BE2C (cell line): Measurements from ENCODE around the gene RAB8B.

Source experiments
- DNase-seq: peaks from one replicate; pipeline ENCODE4 v3.0.0-alpha.2; 2020
- H3K27me3 ChIP-seq: fragments of 250-450 bp; sonication (Bioruptor Pico); 2 replicates; pipeline ENCODE4 v1.5.1; 2020; ENCODE audit warnings: mild to moderate bottlenecking
- H3K36me3 ChIP-seq: fragments of 250-450 bp; sonication (Bioruptor Pico); 2 replicates; pipeline ENCODE4 v1.5.1; 2020; ENCODE audit warnings: mild to moderate bottlenecking
- H3K4me1 ChIP-seq: fragments of 250-450 bp; sonication (Bioruptor Pico); 2 replicates; pipeline ENCODE4 v1.5.1; 2020
- H3K4me3 ChIP-seq: 2 replicates; pipeline ENCODE4 v1.5.1; 2011; ENCODE audit warnings: low read depth, low read length
- H3K9me3 ChIP-seq: fragments of 250-450 bp; sonication (Bioruptor Pico); 2 replicates; pipeline ENCODE4 v1.5.1; 2020
- TF ChIP-seq, protein P1 (sequence below): IDR thresholded peaks from 2 replicates; pipeline ENCODE4 v1.5.1; 2012; ENCODE audit warnings: mild to moderate bottlenecking, low read depth, low read length

The RAB8B gene

DNA sequence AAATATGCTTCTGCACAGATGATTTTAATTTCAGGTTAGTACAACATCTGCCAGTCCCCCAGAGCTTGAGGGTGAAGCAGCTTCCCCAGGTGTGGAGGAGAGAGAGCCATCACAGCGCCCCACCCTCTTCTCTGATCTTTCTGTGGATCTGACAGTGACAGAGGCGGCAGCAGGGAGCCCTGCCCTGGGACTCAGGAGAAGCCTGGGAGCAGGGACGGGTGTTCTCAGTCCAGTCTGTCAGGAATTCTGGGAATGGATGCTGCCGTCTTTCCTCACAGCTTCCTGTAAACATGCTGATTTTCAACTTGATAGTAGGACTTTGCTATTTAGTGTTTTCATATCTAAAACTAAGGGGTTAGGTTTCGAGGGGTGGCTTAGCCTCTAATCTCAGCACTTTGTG, 11.4 kb upstream of the RAB8B start:
- no peak overlapping the region for H3K4me3 ChIP-seq
- no peaks in the 10 kb centered on the region for H3K36me3 ChIP-seq
- TF ChIP-seq, protein P1, sequence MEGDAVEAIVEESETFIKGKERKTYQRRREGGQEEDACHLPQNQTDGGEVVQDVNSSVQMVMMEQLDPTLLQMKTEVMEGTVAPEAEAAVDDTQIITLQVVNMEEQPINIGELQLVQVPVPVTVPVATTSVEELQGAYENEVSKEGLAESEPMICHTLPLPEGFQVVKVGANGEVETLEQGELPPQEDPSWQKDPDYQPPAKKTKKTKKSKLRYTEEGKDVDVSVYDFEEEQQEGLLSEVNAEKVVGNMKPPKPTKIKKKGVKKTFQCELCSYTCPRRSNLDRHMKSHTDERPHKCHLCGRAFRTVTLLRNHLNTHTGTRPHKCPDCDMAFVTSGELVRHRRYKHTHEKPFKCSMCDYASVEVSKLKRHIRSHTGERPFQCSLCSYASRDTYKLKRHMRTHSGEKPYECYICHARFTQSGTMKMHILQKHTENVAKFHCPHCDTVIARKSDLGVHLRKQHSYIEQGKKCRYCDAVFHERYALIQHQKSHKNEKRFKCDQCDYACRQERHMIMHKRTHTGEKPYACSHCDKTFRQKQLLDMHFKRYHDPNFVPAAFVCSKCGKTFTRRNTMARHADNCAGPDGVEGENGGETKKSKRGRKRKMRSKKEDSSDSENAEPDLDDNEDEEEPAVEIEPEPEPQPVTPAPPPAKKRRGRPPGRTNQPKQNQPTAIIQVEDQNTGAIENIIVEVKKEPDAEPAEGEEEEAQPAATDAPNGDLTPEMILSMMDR: no peak

DNA sequence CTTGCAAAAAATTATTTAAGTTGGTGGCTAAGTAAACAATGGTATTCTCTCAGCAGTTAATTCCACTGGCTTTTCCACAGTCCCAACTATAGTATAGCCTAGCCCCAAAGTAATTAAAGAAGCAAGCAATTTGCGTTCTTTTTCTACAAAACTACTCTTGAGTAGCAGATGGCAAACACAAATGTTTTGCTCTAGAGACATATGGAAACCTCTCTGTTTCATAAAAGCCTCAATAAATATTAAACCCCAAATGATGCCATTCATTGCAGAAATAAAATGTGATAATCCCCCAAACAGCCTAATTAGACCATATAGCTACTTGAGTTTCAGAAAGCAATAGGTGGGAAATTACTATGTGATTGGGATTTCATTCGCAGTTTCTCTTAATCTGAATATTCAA, 8.7 kb upstream of the RAB8B start:
- TF ChIP-seq, protein P1: no peak
- Histone ChIP-seq H3K4me1 (peaks cover 3% of the 10 kb centered on the region; the same call in 1 of the 2 replicates), H3K4me3 (no peak overlapping the region), H3K27me3 (no peaks in the 10 kb centered on the region), H3K9me3 (no peaks in the 10 kb centered on the region), H3K36me3 (no peaks in the 10 kb centered on the region)
- DNase-seq: no peak

More for the DNA sequence above, 11.4 kb upstream of the RAB8B start:
- Histone ChIP-seq H3K4me1 (no peaks in the 10 kb centered on the region), H3K9me3 (no peaks in the 10 kb centered on the region), H3K27me3 (no peaks in the 10 kb centered on the region)
- no peak for DNase-seq

DNA sequence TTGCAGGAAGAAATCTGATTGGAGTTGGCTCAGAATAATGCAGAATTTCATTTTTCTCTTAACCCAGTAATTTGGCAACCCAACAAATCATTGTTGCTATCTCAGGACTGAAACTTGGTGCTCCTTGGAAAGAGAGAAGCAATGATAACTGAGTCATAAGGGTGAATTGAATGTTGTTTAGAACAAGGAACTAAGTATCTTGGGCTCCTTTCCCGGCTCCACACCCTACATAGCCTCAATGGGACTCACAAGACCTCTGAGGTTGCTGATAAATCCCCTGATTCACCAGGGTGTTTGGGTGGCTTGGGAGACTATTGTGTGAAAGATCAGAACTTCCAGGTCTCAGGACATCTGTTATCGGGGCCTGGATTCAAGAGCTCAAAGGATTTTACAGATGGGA, 7.8 kb upstream of the RAB8B start:
- TF ChIP-seq, protein P1: no peak

DNA sequence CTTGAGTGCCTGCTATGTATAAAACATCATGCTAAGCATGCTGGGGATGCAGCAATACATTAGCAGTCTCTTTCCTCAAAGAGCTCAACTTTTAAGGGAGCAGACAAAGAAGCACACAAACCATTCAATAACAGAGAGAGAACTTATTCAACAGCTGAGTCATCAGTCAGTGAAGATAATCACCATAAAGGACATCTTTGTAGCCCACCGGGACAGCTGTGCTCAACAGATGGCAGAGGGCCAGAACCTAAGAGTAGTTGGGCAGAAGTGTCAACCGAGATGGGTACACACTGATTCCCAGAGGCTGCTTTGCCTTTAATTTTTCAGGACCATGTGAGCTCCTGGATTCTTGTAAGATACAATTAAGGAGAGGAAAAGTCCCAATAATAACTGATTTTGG, 4.2 kb upstream of the RAB8B start:
- Histone ChIP-seq H3K4me1 (peaks cover 10% of the 10 kb centered on the region), H3K4me3 (no peak overlapping the region), H3K36me3 (no peaks in the 10 kb centered on the region), H3K9me3 (no peaks in the 10 kb centered on the region), H3K27me3 (no peaks in the 10 kb centered on the region)
- no peak for DNase-seq
- TF ChIP-seq, protein P1: no peak

More for the DNA sequence above, 7.8 kb upstream of the RAB8B start:
- no peak for DNase-seq
- Histone ChIP-seq H3K4me3 (no peak overlapping the region), H3K9me3 (no peaks in the 10 kb centered on the region), H3K36me3 (no peaks in the 10 kb centered on the region), H3K27me3 (no peaks in the 10 kb centered on the region), H3K4me1 (peaks cover 3% of the 10 kb centered on the region; the same call in 1 of the 2 replicates)

DNA sequence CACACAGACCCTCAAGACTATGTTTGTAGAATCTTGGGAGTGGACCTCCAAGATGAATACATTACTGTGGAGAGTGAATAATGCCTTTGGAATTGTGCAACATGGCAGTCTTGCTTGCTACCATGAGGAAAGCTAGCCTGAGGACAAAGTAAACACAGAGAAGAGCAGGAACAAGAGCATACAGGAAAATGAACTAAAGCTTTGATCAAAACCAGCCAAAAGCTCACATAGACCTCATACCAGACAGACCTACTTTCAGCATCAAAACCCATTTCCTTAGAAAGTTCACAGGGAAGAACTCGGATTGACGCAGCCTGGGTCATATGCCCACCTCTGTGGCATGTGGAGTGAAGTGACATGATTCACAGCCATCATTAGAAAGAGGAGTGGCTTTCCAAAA, 3.3 kb upstream of the RAB8B start:
- Histone ChIP-seq H3K36me3 (no peaks in the 10 kb centered on the region), H3K9me3 (no peaks in the 10 kb centered on the region), H3K27me3 (no peaks in the 10 kb centered on the region), H3K4me3 (no peak overlapping the region), H3K4me1 (peaks cover 12% of the 10 kb centered on the region)
- TF ChIP-seq, protein P1: no peak
- no peak for DNase-seq

DNA sequence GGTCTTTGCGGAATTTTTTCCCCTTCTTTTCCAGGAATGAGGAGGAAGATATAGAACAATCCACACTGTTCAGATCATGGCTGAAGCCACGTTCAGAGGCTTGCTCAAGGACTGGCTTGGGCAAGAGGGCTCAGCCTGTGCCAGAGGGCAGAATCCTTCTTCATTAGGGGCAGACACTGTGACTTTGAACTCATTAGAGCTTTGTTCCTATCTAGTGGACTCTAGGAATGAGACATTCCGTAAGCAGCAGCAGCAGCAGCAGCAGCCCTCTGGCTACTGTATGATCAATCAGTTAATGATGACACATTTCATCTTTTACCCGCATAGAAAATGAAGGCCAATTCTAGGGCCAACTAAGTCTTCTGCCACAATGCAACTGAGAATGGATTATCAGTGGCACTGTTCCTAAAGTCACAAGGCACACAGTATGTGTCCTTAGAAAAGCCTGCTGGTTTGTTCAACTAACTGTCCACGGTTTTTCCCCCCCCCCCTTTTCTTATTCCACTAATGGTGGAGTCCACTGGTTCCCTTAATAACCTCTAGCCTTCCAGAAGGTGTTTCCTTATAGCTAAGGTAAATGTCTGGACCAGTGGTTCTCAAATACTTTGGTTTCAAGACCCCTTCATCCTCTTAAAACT, 1.7 kb upstream of the RAB8B start:
- H3K4me1 ChIP-seq: peaks cover 12% of the 10 kb centered on the region
- no peaks in the 10 kb centered on the region for H3K9me3 ChIP-seq
- TF ChIP-seq, protein P1: no peak
- H3K27me3 ChIP-seq: no peaks in the 10 kb centered on the region
- no peaks in the 10 kb centered on the region for H3K36me3 ChIP-seq
- no peak overlapping the region for H3K4me3 ChIP-seq
- DNase-seq: no peak
